SJCRH30 (cell line): ENCODE results near the gene COL4A2. TPM values are rescaled to one million over a fixed set of nuclear protein-coding genes. Genes with fewer than 3 reads are reported as not detected.
A peak's percentile ranks its signal among the peaks of the same experiment; 100 is the strongest.

Source experiments
- DNase-seq, 2 experiments: peaks; one replicate each; pipeline ENCODE4 v3.0.0-alpha.2; 2015 to 2020
- H3K27ac ChIP-seq: fragments of 250-450 bp; sonication (Bioruptor Pico); 2 replicates; pipeline ENCODE4 v1.5.1; 2020; ENCODE audit warnings: mild to moderate bottlenecking, moderate library complexity
- H3K27me3 ChIP-seq: fragments of 250-450 bp; sonication (Bioruptor Pico); 2 replicates; pipeline ENCODE4 v1.5.1; 2020; ENCODE audit warnings: mild to moderate bottlenecking, moderate library complexity
- H3K36me3 ChIP-seq: fragments of 250-450 bp; sonication (Bioruptor Pico); 2 replicates; pipeline ENCODE4 v1.5.1; 2020; ENCODE audit warnings: mild to moderate bottlenecking, moderate library complexity
- H3K4me1 ChIP-seq: fragments of 250-450 bp; sonication (Bioruptor Pico); 2 replicates; pipeline ENCODE4 v1.5.1; 2020; ENCODE audit warnings: mild to moderate bottlenecking, moderate library complexity
- H3K4me3 ChIP-seq: fragments of 250-450 bp; sonication (Bioruptor Pico); 2 replicates; pipeline ENCODE4 v1.5.1; 2020; ENCODE audit warnings: mild to moderate bottlenecking, moderate library complexity
- H3K9me3 ChIP-seq: fragments of 250-450 bp; sonication (Bioruptor Pico); replicated peaks from 2 replicates; pipeline ENCODE4 v1.5.1; 2020; ENCODE audit warnings: mild to moderate bottlenecking, moderate library complexity
- total RNA-seq: library from RNA; depleted of rRNA; stranded (reverse); fragments of >200 nt; shearing (Covaris generic); gene quantifications from 2 replicates; pipeline ENCODE4 v1.2.3, GENCODE V29; 2014

The COL4A2 gene
- total RNA-seq, 1 experiment from 2014 or later: 251 TPM

DNA sequence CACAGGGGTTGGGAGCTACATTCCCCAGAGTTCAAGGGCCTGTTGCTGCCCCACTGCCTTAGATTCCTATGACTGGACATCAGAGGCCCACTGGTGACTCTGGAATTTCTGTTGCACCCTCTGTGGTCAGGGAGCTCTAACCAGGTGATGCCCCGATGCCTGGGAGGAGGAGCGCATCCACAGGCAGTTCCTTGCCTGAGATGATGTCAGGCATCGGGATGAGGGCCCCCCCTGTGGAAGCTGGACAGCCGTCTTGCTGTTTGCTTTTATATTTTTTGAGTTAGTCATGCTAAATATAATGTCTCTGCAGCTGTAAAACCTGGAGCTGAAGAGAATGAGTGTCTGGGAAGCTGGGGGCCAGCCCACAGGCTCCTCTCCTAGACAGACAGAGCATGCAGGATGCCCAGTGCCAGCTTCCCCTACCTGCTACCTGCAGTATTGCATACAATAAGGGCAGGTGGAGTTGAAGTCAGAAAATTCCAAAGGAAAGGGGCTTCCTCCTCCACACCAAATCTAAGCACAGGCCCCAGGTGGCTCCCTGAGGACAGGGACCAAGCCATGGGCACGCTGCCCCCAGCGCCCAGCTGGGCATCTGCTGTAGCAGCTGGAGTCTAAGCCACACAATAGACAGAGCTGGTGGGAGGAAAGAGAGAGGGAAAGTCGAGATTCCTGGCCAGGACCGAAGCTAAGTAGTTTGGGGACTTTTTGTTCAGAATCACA, 16.2 kb downstream of the COL4A2 start:
- Histone ChIP-seq H3K4me1 (peaks cover 30% of the 10 kb centered on the region), H3K36me3 (peaks cover 12% of the 10 kb centered on the region), H3K9me3 (no peaks in the 10 kb centered on the region), H3K4me3 (no peak overlapping the region), H3K27me3 (no peaks in the 10 kb centered on the region), H3K27ac (peak overlapping the region; percentile 33)
- peak; percentile 32 to 61 for DNase-seq

DNA sequence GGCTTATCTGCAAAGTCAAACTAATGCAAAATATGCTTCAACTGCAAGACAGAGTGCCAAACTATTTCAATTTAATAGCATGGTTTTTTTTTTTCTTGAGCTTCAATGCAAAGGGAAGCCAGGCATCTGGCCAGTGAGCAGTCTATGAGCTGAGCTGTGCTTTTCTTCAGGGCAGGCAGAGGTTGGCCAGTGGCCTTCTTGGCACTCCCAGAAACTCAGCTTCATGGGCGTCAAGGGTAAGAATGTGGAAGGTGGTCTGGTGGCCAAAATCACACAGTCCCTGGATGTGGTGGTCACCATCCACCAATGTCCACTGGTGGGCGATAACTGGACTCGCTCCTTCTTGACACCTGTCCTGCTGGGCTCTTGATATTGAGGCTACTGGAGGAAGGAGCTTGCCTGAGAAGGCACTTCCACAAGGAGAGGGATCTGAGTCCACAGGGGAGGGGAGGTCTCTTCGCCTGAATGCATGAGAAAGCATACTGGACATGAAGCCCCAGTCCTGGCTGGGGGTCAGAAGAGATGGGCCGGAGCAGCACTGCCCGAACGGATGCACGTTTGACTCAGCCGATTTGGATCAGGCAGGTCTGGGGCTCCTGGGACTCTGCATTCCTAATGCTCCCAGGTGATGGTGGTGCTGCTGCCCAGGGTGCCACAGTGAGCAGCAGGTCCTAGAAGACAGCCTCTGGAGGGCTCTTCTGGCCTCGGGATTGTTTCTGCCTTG, 17.1 kb downstream of the COL4A2 start:
- DNase-seq: no peak
- Histone ChIP-seq H3K27ac (peak overlapping the region; percentile 33; the same call in 1 of the 2 replicates), H3K4me3 (no peak overlapping the region), H3K36me3 (peaks cover 14% of the 10 kb centered on the region), H3K4me1 (peaks cover 39% of the 10 kb centered on the region), H3K27me3 (no peaks in the 10 kb centered on the region), H3K9me3 (no peaks in the 10 kb centered on the region)

DNA sequence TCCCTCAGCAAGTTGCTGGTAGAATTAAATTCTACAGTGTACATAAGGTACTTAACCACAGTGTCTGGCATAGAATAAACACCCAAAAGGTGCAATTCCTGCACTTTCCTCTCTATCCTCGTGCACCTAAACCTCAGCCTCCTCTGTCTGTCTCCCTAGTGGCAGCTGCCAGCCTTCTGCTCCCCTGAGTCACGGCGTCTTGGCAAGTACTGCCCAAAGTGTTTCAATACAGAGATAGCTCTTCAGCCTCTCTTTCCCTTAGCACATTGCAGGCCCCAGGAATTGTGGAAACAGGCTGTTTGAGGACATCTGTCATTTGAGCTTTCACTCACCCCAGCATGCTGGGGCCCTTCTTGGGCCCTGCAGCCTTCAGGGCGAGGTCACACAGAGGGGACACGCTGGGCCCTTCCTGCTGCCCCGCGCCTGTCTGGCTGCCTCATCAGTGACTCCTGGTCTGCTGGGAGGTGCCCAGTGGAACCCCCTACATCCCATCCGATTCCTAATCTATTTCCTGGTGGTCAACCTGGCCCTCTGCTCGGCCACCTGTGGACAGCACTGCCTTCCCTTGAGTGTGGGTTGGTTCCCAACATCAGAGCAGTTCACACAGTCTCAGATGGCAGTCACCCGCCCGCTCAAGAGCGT, 19.3 kb downstream of the COL4A2 start:
- H3K27ac ChIP-seq: no peak overlapping the region
- no peaks in the 10 kb centered on the region for H3K27me3 ChIP-seq
- DNase-seq: peak; percentile 24 to 36
- peaks cover 35% of the 10 kb centered on the region for H3K4me1 ChIP-seq
- H3K9me3 ChIP-seq: no peaks in the 10 kb centered on the region
- H3K4me3 ChIP-seq: no peak overlapping the region
- peaks cover 14% of the 10 kb centered on the region for H3K36me3 ChIP-seq

DNA sequence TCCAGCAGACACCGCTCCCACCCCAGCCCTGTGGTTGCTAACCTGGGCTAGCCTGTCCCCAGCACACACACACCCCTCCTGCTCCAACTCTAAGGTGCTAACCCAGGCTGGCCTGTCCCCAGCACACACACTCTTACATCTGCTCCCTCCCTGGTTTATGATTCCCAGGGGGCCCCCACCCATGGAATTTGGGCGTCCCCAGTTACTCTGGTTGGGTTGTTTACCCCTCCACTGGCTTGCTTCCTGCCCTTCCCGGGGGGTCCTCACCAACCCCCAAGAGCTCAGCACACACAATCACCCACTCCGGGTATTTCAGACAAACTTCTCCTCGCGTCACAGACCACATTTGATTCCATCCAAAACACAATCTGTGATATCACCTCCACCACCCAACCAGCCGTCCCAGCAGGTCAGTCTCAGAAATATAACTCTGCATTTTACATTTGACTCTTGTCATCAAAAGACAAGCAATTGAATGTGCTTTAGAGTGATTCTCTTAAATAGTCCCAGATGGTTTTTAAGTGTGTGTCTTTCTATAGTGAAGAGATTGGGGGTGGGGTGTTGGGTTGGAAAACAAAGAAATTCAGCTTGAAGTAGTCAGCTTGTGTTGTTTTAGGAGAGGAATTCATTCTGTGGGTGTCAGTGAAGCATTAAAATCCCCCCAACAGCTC, 20.1 kb downstream of the COL4A2 start:
- DNase-seq: no peak
- peaks cover 35% of the 10 kb centered on the region for H3K4me1 ChIP-seq
- no peaks in the 10 kb centered on the region for H3K27me3 ChIP-seq
- peaks cover 17% of the 10 kb centered on the region for H3K36me3 ChIP-seq
- H3K27ac ChIP-seq: no peak overlapping the region
- H3K4me3 ChIP-seq: no peak overlapping the region
- no peaks in the 10 kb centered on the region for H3K9me3 ChIP-seq

DNA sequence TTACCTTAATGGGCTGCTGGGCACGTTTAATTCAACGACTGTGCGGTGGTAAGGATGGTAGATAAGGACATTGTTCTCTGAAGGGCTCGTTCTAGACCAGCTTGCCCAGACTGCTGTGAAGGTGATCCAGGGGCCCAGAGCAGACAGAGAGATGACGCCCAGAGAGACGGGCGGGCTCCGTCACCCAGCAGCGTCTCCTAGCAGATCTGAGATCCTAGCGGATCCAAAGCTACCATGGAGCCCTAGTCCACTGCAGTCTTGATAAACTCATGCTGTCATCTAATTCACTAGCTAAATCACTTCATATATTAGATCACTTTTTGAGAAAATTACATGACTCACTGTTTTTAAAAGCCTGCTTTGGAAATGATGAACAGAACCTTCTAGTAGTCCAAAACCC, 21.5 kb downstream of the COL4A2 start:
- no peak overlapping the region; the same call in 1 of the 2 replicates for H3K27ac ChIP-seq
- no peak overlapping the region for H3K4me3 ChIP-seq
- peaks cover 28% of the 10 kb centered on the region for H3K4me1 ChIP-seq
- peaks cover 28% of the 10 kb centered on the region for H3K36me3 ChIP-seq
- DNase-seq: no peak
- no peaks in the 10 kb centered on the region for H3K9me3 ChIP-seq
- no peaks in the 10 kb centered on the region for H3K27me3 ChIP-seq

DNA sequence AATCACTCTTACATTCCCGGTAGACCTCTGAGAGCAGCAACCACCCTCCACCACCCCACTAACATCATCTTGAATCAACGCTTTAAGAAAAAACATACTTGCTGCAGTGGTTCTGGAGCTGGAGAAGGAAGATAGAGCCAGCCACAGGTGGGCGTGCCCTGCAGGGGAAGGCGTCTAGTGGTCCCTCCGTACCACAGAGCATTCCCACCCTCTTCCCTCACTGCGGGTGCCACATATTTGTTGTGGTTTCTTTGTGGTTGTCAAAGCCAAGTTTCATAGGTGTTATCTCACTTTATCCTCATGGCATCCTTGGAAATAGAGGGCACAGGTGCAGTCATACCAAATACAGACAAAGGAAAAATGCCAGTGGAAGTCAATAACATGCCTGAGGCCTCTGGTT, 22.2 kb downstream of the COL4A2 start:
- H3K27me3 ChIP-seq: no peaks in the 10 kb centered on the region
- H3K27ac ChIP-seq: peak overlapping the region; percentile 71
- peaks cover 27% of the 10 kb centered on the region for H3K4me1 ChIP-seq
- peak overlapping the region; percentile 43 for H3K4me3 ChIP-seq
- peaks cover 30% of the 10 kb centered on the region for H3K36me3 ChIP-seq
- DNase-seq: peak in 1 of 2 experiments; percentile 35
- H3K9me3 ChIP-seq: no peaks in the 10 kb centered on the region

DNA sequence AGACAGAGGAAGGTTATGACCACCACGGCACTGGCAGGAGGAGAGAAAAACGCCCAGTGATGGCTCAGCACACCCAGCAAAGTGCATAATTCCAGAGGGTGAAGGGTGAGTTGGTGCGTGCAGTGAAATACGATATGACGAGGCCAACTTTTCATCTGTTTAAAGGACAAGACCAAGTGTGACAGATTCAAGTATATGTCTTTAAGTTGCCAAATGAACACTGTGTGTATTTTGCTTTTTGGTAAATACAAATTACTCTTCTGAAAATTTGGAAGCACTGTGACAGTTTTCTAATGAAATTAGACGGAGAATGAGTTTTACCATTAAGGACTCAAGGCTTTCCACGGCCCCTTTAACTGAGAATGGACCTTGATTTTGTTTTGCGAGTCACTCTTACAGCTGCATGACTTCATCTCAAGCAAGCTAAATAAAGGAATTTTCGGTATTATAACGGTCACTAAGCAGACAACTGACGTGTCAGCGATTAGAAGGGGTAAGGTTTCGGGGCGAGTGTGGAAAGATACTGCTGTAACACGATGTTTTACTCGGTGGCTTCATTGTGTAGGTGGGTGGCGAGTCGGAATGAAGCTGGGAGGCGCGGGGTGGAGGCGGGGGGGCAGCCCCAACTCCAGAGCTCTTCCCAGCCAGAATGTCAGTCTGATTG, 22.8 kb downstream of the COL4A2 start:
- Histone ChIP-seq H3K36me3 (peaks cover 32% of the 10 kb centered on the region), H3K4me1 (peaks cover 27% of the 10 kb centered on the region), H3K27me3 (no peaks in the 10 kb centered on the region), H3K27ac (peak overlapping the region; percentile 71), H3K4me3 (peak overlapping the region; percentile 43), H3K9me3 (no peaks in the 10 kb centered on the region)
- peak; percentile 41 to 67 for DNase-seq

DNA sequence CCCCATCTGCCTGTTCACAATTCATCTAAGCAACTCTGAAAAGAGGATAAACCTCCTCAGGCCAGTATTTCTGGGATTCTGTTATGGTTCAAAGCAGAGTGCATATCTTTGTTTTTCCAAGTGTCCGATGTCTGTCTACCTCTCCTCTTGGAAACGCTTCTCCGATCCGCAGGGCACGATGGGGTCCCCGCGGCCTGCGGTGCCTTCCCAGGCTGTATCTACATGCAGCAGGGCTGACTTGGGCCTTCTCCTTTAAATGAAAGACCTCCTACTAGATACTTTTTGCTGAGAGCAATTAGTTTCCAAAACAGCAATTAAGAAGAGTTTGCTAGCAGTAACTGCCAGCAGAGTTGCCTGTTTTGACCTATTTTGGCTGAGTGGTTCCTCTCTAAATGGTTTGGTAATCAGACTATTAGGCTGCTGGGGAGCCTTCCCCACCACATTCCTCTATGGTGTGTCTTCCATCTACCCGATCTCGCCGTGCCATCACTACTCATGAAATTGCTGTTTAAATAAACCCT, 23.5 kb downstream of the COL4A2 start:
- H3K4me1 ChIP-seq: peaks cover 27% of the 10 kb centered on the region
- peak overlapping the region; percentile 43 for H3K4me3 ChIP-seq
- DNase-seq: peak in 1 of 2 experiments; percentile 27
- peaks cover 33% of the 10 kb centered on the region for H3K36me3 ChIP-seq
- H3K27me3 ChIP-seq: no peaks in the 10 kb centered on the region
- H3K27ac ChIP-seq: peak overlapping the region; percentile 71
- no peaks in the 10 kb centered on the region for H3K9me3 ChIP-seq

DNA sequence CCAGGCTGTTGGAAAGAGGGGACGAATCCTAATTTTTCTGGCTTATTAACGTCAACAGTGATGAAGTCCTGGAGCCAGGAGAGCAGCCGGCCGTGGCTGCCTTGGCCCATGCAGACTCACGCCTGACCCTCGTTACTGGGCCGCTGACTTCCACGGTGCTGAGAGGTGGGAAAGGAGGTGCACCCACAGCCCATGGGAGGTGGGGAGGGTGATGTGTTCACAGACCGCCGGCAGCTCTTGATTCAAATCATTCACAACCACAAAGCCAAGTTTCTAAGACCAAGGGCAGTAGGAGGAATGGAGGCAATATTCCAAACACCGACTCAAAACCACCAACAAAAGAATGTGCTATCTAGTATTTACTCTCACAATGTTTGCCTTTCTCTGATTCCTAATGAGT, 24.3 kb downstream of the COL4A2 start:
- Histone ChIP-seq H3K36me3 (peaks cover 39% of the 10 kb centered on the region), H3K4me3 (no peak overlapping the region), H3K27me3 (no peaks in the 10 kb centered on the region), H3K27ac (no peak overlapping the region), H3K4me1 (peaks cover 26% of the 10 kb centered on the region), H3K9me3 (no peaks in the 10 kb centered on the region)
- DNase-seq: no peak

DNA sequence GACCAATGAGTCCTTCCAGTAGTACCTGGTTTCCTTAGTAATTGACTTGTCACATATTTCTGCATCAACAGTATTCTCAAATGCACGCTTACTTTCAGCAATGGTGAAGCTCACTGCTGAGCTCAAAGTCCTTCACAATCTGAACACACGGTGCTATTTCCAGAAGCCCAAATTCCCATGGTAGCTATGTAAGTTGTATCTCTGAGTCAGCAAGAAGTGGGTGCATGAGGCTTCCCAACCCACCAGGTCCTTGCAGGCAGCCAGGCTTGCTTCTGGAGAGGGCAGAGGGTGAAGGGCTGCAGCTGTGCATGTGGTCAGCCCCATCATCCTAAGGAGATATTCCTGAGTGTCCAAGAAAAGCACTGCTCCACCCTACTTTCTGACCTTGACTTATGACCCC, 25.7 kb downstream of the COL4A2 start:
- H3K27ac ChIP-seq: no peak overlapping the region
- H3K4me1 ChIP-seq: peaks cover 19% of the 10 kb centered on the region
- H3K4me3 ChIP-seq: no peak overlapping the region
- DNase-seq: no peak
- H3K36me3 ChIP-seq: peaks cover 42% of the 10 kb centered on the region
- H3K9me3 ChIP-seq: no peaks in the 10 kb centered on the region
- H3K27me3 ChIP-seq: no peaks in the 10 kb centered on the region

DNA sequence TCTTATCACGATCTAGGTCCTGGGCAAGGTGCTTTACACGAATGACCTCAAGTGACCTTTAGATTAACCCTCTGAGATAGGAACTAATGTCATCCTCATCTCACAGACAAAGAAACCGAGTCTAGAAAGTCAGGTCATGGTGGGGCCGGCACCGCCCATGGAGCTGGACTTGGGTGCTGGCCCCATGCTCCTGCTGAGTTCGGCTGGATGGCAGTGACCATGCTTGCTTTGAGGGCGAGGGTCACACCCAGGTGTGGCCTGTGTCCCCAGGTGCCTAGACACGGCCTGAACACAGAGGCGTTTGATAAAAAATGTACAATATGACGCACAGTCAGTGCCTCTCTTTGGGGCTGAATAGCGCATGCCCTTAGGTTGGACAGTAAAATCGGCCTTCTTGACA, 26.8 kb downstream of the COL4A2 start:
- no peak overlapping the region for H3K4me3 ChIP-seq
- no peaks in the 10 kb centered on the region for H3K9me3 ChIP-seq
- DNase-seq: no peak
- peaks cover 41% of the 10 kb centered on the region for H3K36me3 ChIP-seq
- H3K27me3 ChIP-seq: no peaks in the 10 kb centered on the region
- H3K27ac ChIP-seq: no peak overlapping the region
- H3K4me1 ChIP-seq: peaks cover 13% of the 10 kb centered on the region

DNA sequence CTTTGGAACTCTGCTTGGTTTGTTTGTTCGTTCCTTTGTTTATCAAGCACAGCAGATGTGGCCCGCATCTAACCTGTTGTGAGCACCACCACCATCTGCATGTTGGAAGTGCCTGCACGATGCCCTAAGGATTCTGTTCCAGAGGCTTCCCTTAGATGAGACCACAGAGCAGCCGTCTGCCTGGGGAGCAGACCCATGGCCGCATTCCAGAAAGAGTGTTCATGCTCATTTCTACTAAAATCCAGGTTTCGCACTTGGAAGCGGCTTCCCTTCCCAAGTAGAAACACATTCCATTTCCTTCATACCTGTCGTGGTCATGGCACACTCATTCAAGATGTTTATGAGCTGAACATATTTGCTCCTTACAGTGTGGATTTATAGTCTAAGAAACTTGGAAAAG, 27.2 kb downstream of the COL4A2 start:
- DNase-seq: no peak
- Histone ChIP-seq H3K36me3 (peaks cover 41% of the 10 kb centered on the region), H3K4me1 (peaks cover 9% of the 10 kb centered on the region), H3K27ac (no peak overlapping the region), H3K27me3 (no peaks in the 10 kb centered on the region), H3K4me3 (no peak overlapping the region), H3K9me3 (no peaks in the 10 kb centered on the region)

DNA sequence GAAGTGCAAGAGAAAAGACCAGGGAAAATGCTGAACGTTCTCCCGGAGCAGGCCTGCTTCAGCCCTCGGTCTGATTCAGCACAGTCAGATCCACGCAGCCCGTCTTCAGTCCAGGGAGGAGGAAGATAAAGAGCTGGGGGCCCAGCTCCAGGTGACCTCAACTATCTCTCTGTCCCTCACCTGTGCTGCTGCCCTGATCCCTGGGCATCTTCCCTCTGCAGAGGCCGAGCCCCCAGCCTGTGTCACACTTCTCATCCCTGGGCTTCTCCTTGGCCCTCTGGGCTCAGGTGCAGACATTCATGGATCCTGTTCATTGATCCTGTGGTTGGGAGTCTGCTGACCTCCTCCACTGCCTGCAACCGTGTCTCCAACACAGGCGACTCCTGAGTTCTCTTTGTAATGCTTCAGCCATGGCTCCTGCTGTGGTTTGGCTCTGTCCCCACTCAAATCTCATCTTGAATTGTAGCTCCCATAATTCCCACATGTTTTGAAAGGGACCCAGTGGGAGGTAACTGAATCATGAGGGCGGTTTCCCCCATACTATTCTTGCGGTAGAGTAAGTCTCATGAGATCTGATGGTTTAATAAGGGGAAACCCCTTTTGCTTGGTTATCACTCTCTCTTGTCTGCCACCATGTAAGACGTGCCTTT, 27.9 kb downstream of the COL4A2 start:
- Histone ChIP-seq H3K27ac (no peak overlapping the region), H3K4me3 (no peak overlapping the region), H3K4me1 (peaks cover 5% of the 10 kb centered on the region), H3K36me3 (peaks cover 46% of the 10 kb centered on the region), H3K27me3 (no peaks in the 10 kb centered on the region), H3K9me3 (no peaks in the 10 kb centered on the region)
- DNase-seq: no peak

DNA sequence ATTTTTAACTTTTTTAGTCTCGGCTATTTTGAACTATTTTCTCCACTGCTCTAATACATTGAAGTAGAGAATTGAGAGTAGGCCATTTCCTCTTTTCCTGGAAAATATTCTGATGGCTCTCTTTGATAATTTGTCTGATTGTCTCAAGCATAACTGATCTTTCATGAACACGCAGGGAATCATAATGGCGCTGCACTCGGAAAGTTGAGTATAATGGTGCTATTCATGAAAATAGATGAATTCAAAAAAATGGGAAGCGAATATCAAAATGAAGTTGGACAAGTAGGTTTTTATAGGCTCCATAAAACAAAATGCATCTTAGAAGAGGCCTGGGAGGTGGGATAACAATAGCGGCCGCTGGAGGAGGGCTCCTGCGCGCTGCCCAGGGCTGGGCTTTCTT, 29.0 kb downstream of the COL4A2 start:
- Histone ChIP-seq H3K27me3 (no peaks in the 10 kb centered on the region), H3K4me3 (no peak overlapping the region), H3K4me1 (peaks cover 2% of the 10 kb centered on the region), H3K36me3 (peaks cover 47% of the 10 kb centered on the region), H3K9me3 (no peaks in the 10 kb centered on the region), H3K27ac (no peak overlapping the region)
- no peak for DNase-seq
